HG03064 (cell line): ENCODE data around the gene SLAMF7.
A peak's percentile ranks its signal among the peaks of the same experiment; 100 is the strongest.
"Not testable (repeated sequence)": the region's sequence is repeated elsewhere in the genome, so short reads cannot be mapped to it uniquely, and the experiment has no call there.

Experiments
- ATAC-seq: cut with Tn5 transposase; IDR thresholded peaks from one replicate; pipeline ENCODE4 v1.9.1; 2021; ENCODE audit warnings: low read depth; ENCODE audit not compliant: unreplicated experiment

Gene SLAMF7

GRCh38 chr1:160718210-160718609, 20.8 kb upstream of the SLAMF7 start:
- ATAC-seq, result no peak

DNA sequence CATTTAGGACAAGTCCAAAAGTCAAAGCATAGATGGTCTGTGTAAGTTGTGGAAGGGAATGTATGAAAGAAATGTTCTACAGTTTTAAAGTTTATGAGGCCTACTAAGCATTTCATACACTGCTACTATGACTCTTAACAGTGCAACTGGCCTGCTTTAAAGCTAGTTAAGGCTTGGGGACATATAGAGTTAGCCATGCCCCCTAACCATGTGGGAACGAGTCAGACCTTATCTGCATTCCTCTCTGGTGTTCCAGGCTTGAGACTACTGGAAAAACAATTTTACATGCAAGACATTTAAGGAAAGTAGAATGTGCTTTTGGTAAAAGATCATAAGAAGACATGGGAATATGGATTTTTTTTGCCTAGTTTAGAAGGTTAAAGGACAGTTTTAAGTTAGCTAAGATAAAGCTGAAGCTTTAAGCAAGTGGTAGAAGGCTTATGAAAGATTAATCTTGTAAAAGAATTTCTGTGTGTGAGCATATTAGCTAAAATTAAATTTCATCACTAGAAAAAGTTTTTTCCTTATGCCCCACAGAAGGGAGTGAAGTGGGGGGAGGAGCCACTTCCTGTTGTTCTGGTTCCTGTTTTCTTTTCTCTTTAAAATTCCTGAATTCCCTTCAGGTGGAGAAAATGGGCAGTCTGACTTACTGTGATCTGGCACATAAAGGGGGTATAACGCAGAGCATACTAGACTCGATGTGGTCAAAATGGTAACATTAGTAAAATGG, 18.5 kb upstream of the SLAMF7 start:
- ATAC-seq, result no peak

DNA sequence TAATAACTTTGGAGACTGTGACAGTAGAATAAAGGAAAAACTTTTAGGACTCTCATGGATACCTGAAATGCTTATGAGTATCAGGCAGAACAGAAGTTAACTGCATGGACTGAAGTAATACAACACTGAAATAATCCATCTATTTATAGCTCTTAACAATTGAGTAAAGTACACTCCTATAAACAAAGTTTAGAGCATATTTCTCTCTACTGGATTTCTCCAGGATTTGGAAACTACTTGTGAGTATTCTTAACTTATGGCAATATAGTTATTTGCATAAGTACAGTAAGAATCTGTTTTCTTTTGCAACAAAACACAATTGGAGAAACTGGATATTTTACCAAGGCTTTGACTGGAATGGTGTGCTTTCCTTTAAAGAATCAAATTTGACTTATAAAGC, 17.6 kb upstream of the SLAMF7 start:
- ATAC-seq, result no peak

DNA sequence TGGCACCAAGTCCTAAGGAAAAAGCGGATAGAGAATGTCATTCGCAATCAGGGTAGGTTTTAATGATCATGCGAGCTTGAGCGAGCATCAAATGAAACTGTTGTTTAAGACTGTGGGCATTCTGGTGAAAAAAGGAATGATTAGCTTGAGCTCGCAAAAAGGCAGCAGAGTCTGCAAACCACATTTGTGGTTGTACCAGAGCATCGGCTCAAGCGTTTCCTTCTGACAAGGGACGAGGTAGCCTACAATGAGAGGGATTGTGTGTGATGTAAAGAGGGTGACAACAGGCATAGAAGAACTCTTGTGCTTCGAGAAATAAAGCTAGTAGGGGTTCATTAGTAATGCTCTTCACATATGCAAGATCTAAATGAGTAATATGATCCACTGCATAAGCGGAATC, 16.3 kb upstream of the SLAMF7 start:
- ATAC-seq, result no peak

- ATAC-seq, result no peak
Observed at GRCh38 chr1:160723332-160723731, 15.7 kb upstream of the SLAMF7 start.

DNA sequence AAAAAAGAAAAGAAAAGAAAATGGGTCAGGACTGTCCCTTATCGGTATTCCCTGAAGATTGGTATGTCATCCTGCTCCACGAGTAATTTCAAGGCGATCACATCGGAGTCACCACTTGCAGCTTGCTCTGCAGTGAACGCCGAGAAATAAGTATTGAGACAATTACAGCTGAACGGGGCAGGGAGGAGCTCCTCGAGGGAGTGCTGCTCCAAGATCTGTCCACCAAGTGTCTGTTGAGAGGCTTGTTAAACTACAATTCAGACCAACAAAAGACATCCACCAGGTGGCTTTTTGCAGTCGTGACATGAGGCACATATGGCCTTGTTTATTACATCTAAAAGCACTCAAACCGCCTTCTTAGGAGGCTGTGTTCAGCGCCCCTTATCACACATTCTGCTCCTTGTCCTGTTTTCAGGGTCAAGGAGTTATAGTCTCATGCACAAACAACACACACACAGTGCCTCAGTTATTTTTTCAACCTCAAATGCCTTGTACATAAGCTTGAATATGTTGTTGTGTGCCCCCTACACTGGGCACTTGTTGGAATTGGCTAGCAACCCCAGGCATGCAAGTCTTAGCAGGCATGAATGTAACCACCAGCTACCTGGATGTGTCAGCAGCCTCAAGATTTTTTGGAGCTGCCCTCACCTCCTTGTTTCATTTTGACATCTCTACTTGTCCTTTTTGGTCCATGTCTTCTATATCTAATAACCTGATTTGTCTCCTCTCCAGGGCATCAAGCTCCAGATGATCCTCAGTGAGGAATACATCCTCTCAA, 14.4 kb upstream of the SLAMF7 start:
- ATAC-seq, result no peak

DNA sequence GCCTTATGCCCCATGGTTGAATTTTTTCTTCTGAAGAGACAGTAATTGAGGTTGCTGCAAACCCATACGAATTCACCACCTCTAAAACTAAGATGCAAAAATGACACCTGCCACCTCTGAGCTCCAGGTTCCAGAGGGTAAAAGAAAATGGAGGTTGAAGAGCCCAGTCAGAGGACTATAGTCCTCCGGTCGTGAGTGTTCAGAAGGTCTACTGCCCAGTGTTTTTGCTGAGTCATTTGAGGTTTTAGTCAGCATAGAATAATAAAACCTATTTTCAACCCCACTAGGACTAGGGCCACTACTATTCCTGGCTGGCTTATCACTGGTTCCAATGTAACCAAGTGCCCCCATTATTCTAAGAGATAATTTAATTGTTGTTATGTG, 12.9 kb upstream of the SLAMF7 start:
- peak; percentile 50 for ATAC-seq

DNA sequence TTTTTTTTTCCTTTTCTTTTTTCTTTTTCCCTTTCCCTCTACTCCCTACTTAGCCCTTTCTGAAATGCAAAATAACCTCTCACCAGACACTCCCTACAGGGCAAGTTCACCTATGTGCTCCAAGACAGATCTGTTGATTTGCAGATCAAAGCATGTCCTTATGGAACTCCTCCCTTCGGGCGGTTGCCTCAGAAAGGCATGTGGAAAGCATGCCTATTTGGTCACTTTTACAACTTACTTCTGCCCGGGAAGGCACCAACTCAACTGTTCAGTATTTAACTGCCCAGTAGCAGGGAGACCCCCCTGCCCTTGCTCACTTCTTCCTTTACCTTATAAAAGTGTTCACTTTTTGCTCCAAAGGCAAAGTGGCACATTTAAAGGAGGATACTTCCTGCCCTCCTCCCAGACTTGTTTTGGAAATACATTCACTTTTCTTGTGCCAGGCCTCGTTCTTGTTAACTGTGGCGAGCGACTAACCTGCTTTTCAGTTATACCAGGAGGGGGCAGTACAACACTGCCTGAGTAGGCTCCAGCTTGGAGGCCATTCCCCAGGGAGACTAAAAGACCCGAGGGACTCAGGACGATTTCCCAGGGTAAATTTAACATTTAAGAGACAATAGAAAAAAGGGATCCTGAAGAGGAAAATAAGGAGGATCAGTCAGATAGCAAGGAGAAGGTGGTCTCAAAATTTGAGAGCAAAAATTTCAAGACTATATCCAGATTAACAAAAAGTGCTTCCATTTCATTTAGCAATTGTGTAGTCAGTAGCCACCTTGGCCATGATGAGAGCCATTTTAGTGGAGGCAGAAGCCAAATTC, 12.3 kb upstream of the SLAMF7 start:
- peak; percentile 50 for ATAC-seq

GRCh38 chr1:160727316-160727640, 11.8 kb upstream of the SLAMF7 start:
- ATAC-seq, result no peak

- not testable (repeated sequence) for ATAC-seq
Observed at GRCh38 chr1:160731564-160731963, 7.5 kb upstream of the SLAMF7 start.

DNA sequence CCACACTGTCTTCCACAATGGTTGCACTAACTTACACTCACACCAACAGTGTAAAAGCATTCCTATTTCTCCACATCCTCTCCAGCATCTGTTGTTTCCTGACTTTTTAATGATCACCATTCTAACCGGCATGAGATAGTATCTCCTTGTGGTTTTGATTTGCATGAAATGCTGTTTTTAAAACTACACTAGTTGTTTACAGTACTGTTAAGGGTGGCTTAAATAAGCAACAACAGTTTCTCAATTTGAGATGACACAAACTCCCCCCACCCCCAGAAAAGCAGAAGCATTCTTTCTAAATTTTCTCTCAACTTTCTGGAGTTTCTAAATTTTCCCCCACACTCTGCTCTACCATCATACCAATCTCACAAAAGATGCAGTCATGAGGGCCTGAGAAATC, 7.1 kb upstream of the SLAMF7 start:
- ATAC-seq, result no peak

GRCh38 chr1:160733898-160734297, 5.1 kb upstream of the SLAMF7 start:
- no peak for ATAC-seq

- no peak for ATAC-seq
Observed at GRCh38 chr1:160734301-160734700, 4.7 kb upstream of the SLAMF7 start.

- no peak for ATAC-seq
Observed at GRCh38 chr1:160738271-160738670, 776 bp upstream of the SLAMF7 start.

DNA sequence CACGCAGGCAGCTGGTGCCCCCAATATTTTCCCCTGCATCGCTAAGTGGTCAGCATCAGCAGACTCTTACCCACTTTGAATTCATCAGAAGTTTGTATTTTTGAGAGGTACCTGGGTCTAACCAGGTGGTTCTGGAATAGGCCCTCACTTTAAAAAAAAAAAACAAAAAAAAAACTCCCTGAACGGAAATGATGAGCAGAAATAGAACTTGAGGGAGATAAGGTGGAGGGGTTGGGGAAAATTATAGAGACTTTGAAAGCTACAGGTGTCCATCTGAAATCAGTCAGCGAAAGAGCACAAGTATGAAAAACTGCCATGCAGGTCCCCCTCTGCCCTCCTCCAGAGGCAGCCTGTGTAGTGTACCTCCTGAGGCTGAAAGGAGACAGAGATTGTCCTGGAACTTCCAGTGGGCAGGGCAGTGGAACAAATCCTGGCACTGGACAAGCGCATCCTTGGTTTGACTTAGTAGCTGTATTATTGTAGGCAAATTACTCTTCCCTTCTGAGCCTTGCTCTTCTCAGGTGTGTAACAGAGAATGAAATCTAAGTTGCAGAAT, 1.2 kb downstream of the SLAMF7 start:
- ATAC-seq, result no peak

GRCh38 chr1:160741092-160741501, 2.0 kb downstream of the SLAMF7 start:
- ATAC-seq, result no peak

DNA sequence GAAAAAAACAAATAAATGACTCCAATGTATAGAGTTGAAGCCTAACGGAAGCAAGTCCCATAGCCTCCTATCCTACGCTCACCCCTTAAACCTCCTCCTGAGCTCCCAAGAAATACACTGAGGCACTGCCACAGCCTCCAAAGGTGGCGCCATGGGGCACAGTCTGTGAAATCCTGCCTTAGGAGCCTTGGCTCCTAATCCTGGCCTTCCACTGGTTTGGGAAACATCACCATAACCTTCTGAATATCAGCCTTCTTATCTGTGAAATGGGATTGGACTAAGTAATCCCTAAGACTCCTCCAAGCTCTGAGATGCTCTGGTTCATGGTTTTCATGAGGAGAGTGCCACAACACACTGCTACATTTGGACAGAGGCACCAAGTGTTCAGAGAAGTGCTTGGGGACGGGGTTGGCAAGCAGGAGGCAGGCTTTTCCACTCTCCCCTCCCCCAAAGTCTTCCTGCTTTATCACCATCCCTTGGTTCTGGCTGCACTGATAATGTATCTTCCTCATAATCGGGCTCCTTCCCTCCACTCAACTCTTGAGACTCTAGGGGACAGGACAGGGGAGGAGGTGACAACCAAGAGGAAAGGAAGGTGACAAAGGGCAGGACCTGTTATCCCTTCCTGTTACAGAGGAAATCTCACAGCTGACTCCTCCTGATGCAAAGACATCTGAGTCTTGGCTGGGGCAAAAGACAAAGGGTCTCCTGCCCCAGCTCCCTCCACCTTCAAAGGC, 2.7 kb downstream of the SLAMF7 start:
- ATAC-seq, result no peak

DNA sequence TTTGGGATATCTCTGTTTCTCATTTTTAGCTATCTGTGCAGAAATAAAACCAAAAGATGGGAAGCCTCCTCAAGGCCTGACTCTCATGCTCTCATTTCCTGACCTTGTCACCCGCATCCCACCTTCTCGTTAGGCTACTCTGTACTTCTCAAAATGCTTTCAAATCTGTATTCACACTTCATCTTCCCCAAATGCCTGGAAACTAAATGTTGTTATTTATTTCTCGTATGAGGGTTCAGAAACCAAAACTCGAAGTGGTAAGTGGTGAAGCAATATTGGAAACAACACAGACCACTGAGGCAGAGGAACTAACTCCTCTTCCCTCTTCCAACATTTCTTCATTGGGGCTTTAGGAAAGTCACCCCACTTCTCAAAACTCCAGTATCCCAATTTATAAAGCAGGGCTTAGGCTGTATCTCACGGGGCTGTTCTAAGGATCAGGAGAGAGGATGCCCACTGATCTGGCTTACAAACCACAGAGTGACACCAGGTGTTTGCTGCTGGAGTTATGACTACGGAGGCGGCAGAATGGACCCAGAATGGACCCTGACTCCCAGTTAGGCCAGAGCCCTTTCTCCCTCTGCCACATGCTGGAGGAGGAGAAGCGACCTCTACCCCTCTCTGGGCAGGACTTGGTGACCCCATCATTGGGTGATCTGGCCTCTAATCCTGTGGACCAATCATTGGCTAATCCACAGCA, 3.5 kb downstream of the SLAMF7 start:
- ATAC-seq, result no peak

GRCh38 chr1:160743266-160743665, 4.2 kb downstream of the SLAMF7 start:
- no peak for ATAC-seq
